DMS114 treated with DMSO at 0.1 percent for 48 hours (cell line): ENCODE measurements around the gene HMGXB3.

Experiments used
- DNase-seq: peaks from one replicate; lab custom pipeline; 2025; ENCODE audit not compliant: unreplicated experiment; lab: John Stamatoyannopoulos, UW

The HMGXB3 gene, protein sequence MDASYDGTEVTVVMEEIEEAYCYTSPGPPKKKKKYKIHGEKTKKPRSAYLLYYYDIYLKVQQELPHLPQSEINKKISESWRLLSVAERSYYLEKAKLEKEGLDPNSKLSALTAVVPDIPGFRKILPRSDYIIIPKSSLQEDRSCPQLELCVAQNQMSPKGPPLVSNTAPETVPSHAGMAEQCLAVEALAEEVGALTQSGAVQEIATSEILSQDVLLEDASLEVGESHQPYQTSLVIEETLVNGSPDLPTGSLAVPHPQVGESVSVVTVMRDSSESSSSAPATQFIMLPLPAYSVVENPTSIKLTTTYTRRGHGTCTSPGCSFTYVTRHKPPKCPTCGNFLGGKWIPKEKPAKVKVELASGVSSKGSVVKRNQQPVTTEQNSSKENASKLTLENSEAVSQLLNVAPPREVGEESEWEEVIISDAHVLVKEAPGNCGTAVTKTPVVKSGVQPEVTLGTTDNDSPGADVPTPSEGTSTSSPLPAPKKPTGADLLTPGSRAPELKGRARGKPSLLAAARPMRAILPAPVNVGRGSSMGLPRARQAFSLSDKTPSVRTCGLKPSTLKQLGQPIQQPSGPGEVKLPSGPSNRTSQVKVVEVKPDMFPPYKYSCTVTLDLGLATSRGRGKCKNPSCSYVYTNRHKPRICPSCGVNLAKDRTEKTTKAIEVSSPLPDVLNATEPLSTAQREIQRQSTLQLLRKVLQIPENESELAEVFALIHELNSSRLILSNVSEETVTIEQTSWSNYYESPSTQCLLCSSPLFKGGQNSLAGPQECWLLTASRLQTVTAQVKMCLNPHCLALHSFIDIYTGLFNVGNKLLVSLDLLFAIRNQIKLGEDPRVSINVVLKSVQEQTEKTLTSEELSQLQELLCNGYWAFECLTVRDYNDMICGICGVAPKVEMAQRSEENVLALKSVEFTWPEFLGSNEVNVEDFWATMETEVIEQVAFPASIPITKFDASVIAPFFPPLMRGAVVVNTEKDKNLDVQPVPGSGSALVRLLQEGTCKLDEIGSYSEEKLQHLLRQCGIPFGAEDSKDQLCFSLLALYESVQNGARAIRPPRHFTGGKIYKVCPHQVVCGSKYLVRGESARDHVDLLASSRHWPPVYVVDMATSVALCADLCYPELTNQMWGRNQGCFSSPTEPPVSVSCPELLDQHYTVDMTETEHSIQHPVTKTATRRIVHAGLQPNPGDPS (N-terminal part only)

DNA sequence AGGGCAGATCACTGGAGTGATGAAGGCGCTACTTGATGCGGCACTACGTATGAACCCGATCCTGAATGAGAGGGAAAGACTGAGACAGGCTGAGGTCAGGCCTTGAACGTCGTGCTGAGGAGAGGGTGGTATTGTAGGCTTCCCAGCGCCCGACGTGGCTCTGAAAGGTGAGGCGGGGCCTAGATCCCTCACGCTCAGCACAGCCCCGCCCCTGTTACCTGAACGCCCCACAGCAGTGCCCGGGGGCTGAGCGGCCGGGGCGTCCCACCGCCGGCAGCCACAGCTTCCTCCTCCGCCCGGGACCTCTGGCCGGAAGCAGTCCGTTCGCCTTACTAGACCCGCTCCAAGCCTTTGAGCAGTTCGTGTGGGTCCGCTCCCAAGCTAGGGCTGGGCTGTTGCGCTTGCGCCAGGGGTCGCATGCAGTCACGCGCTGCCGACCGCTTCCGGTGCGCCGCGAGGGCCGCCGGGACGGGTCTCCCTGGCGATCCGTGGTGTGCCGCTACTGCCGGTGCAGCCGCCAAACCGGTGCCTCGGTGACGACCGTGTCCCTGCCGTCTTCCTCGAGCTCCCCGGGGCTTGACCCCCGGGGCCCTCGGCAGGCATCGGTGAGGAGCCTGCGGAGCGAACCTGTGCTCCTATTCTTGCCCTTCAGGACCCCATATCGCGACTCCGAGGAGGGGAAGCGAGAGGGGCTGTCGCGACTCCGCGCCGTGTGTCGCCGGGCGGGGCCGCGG, at the start of gene HMGXB3, which contains the start of gene TIGD6:
TSS of gene HMGXB3 (plus strand) at position 484 of the 734 bp plus-strand sequence. CDS start 4,114 bp downstream, outside the sequence.
TSS of gene TIGD6 (minus strand) at position 399 of the 734 bp plus-strand sequence. CDS start 4,306 bp downstream, outside the sequence.
- DNase-seq = peak; percentile 90

DNA sequence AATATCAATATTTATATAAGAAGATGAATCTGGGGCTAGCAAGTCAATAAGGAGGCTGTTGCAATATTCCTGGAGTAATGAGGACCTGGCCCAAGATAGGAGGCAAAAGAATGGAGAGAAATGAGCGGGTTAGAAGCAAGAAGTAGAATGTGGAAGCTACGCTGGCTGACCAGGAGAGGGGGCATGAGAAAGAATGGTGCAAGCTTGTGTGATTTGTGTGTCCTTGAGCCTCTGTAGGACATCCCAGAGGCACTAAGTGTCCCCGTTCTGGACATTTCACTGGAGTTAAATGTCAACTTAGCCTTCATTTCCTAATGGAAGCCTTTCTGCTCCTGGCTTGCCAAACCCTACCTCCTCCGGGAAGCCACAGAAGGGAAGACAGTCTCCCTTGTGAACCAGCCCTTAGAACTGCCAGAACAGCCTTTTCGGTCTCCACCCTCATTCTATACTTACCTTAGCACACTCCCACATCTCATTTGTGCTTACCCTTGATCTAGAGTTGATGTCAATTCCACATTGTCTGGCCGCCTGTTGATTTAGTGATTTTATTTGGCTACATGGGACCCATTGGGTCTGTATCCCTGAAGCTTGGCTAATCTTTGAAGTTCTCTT, 49.3 kb upstream of the HMGXB3 start:
- no peak for DNase-seq

DNA sequence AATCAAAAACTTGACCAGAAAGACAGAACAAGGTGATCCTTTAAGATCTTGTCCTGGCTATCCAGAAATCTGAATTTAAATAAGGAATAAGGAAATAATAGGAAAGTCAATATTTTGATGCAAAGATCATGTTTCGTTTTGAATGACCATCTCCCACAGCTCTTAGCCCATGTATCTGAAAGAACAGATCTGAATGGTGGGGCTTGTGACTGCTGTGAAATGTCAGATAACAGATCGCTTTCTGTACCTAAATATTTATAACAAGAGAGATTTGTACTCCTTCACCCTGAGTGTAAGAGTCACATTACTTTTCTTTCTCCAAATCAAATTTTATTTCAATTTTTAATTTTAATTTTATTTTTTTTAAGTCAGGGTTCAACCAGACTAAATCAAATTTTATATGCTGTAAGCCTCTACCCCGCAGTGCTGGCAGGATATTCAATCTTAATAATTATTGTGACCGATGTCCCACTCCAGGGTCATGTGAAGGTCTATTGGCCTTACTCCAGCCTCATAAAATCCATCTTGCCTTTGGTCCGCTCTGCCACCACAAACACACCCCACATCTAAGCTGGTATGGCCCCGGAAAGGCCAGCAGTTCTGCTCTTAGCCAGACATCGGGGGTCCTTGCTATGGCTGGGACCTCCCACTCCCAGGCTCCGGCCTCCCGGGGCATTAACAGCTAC, 47.0 kb upstream of the HMGXB3 start:
- no peak for DNase-seq

DNA sequence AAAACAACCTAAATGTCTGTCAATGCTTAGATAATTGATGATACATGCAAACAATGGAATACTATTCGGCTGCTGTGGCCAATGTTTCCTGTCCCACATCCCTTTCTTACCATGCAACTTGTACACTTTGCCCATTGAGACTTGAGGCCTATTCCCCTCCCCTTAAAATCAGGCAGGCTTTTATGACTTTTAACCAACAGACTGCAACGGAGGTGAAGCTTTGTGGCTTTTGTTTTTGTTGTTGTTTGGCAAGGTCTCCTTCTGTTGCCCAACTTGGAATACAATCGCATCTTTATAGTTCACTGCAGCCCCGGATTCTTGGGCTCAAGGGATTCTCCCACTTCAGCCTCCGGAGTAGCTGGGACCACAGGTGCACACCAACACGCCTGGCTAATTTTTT, 45.7 kb upstream of the HMGXB3 start:
- no peak for DNase-seq

DNA sequence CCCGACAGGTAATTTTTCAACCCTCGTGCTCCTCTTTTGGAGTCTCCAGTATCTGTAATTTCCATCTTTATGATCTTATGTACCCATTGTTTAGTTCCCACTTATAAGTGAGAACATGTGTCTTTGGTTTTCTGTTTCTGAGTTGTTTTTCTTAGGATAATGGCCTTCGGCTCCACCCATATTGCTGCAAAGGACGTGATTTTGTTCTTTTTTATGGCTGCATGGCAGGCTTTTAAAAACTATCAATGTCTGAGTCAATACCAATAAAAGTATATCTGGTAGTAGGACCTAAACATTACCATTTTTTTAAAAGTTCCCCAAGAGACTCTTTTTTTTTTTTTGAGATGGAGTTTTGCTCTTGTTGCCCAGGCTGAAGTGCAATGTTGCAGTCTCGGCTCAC, 43.9 kb upstream of the HMGXB3 start:
- DNase-seq = no peak

DNA sequence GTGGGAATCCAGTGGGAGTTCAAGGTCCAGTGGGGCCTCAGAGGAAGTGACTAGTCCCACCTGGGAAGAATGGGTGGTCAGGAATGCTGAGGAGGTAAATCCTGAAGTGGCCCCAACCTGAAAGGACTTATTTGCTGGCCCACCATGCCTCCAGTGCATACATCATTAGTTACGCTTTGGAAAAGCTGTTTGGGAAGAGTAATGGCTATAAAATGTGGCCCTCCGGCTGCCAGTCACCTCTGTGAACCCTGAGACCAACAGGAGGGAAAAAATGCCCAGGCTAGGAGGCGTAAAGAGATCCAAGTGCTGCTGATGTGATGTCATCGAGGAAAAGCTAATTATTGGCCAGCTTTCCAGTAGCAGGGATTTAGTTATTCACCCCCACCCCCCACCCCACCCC, 42.7 kb upstream of the HMGXB3 start:
- DNase-seq = no peak

DNA sequence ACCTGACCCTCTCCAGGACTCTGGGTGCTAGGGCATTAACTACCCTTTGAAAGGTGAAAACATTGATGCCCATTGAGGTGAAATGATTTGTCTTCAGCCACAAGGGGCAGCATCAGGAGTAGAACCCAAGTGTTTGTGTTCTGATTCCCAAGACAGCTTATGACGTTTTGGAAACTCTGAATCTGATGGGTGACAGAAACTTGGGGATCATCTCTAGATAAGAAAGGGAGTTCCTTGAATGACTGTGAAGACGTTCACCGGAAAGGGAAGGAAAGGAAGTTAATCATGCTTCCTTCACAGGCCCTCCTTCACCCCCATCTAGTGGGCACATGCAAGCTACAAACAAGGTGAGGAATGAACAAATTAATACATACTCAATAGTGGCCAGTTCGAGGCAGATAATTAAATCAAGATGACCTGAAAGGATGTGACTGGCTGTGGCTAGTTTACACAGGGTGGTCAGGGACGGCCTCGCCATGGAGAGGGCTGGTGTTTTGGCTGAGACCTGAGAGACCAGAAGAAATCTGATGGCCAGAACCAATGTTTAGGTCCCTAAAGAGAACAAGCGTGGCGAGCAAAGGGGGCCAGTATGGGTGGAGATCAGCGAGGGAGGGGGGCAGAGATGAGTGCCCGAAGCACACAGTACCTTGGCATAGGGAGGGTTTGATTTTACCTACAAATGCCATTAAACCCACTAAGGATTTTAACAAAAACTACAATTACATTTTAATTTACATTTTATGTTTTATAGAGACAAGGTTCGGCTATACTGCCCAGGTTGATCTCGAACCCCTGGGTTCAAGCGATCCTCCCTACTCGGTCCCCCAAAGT, 40.9 kb upstream of the HMGXB3 start:
- peak; percentile 72 for DNase-seq

DNA sequence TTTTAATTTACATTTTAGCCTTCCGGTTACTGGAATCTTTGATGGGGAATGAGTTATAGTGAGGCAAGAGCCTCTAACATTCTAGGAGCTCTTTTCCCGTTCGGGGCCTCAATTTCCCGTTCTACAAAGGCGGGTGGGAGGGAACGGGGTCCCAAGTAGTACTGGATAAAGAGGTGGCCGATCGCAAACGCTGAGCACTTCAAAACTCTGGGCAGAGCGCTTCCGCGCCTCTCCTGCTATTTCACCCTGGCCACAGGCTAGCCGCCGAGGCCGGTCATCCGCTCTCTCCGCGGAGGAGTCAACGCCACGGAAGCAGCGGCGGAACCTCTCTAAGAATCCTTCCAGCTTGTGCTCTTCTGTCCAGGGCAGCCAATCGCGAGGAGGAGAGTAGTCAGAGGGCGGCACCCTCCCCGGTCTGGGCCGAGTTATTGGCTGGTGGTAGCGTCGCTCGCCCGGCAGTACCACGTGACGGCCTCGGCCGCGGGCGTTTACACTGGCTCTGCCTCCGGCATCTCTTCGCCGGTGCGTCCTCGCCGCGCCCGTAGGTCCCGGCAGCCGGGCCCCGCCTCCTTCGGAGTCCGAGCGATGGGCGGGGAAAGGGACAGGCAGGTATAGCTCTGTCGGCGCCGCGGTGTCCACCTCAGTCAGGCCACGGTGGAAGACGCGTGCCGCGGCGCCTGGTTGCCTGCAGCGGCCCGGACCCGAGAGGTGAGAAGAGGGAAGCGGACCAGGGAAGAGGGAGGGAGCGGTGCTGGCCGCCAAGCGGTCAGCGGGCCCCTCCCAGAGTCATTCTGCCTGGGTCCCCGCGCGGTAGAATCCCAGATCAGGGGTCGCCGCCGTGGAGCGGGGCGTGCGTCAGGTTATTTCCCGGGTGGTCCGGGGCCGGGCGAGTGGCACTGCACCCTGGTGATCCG, 40.0 kb upstream of the HMGXB3 start, which contains the start of gene SLC26A2:
TSS of gene SLC26A2 (plus strand) at position 487 of the 914 bp plus-strand sequence. CDS start 16,895 bp downstream, outside the sequence.
- DNase-seq = peak; percentile 98

DNA sequence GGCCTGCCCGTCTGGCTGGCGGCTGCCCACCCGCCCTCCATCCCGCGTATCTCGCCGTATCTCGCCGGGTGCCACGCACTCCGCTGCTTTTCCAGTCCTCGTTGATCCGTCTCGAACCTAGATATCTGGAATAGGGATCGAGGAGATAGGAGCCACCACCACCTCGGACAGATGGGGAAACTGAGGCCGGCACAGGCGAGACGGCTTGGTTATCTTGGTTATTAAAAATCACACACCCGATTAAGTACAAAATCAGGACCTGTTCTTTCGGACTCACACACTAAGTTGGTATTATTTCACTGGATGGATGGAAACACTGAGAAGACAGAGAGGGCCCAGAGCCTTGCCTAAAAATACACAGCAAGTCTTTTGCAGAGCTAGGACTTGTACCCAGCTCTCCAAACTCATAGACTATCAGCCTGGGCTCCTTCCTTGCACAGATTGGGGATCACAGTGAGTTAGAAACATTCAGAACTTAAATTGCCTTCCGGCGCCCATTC, 39.3 kb upstream of the HMGXB3 start:
- peak; percentile 5 for DNase-seq

DNA sequence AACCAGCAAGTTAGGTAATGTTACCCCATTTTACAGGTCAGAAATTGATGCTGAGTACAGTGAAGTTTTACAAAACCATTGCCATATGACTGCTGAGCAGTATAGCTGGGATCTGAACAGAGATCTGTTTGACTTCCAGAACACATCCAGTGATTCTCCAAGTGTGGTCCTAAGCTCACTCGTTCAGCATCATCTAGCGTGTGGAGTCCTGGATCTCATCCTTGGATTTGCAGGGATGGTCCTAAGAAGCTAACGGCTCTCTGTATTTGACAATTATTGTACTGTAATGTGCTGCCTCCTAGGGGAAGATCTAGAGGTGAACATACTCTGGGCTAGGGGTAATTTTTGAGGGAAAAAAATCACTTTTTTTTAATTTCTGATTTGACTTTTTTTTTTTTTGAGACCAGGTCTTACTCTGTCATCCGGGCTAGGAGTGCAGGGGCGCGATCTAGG, 38.6 kb upstream of the HMGXB3 start:
- peak; percentile 55 for DNase-seq

DNA sequence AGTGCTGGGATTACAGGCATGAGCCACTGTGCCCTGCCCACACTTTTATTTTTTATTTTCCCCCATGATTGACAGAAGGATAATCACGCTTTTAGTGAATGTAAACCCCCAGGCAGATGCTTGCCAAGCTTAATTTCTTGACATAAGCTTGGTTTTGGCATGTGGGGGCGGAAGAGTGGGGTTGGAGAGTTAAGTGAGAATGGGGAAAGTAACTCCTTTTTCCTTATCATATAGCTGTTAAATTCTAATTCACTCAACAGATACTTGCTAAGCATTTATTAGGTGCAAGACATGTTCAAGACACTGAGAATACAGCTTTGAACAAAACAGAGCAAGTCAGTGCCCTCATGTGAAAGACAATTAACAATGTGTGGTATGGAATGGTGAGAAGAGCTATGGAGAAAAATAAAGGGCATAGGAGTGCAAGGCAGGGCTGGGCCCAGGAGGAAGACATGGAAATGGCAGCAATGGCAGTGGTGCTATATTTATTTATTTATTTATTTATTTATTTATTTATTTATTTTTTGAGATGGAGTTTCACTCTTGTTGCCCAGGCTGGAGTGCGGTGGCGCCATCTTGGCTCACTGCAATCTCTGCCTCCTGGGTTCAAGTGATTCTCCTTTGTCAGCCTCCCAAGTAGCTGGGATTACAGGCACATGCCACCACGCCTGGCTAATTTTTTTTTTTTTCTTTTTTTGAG, 37.8 kb upstream of the HMGXB3 start:
- no peak for DNase-seq

DNA sequence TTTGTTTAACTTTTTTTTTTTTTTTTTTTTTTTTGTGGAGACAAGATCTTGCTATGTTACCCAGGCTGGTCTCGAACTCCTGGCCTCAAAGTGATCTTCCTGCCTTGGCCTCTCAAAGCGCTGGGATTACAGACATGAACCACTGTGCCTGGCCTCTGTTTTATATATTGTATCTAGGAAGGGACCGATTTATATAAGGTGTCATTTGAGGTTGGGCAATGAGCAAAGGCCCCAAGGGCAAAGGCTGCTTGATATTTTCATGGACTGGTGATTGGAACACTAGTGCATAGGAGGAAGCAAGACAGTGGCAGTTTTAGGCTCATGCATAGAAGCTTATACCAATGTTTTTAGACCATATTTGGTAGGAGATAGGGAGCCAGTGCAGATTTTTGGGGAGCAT, 36.8 kb upstream of the HMGXB3 start:
- DNase-seq = no peak

DNA sequence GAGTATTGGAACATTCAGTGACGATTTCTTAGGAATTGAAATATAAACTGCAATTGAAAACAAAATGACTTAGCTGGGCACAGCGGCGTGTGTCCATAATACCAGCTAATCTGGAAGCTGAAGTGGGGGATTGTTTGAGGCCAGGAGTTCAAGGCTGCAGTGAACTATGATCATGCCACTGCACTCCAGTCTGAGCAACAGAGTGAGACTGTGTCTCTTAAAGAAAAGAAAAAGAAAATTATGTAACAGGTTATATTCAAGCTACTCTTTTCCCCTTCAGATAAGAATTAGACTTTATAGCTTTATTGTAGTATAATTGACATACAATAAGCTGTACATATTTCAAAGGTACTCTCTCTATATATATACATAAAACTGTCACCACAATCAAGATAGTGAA, 33.6 kb upstream of the HMGXB3 start:
- no peak for DNase-seq

DNA sequence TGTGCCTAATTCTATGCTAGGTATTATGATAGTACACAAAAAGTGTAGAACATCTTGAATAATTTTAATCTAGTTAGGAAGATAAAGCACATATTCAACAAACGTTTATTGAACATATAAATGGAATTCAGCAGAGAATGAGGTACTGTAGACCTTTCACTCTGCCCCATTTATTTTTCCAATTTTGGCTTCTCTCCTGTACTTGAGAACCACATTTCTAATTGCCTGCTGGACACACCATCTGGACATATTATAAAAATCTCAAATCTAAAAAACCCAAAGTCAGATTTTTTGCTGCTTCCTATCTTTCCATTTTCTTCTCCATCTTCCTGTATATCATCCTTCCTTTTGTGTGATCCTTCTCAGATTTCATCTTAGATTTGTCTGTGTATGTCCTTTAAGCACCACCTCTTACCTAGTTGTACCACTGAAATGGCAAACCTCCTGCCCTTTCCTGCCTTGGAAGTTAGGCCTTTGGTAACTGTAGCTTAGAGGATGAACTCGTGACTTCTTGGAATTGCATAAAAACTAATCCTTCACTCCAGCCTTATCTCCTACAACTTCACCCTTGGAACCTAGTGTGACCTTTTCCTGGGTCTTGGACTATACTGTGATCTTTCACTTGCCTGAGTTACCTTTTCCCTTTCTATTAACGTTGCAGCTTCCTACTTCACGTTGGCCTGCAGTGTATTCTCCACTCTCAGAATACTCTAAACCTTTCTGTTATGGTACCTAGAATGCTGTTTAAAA, 31.2 kb upstream of the HMGXB3 start:
- DNase-seq = no peak

DNA sequence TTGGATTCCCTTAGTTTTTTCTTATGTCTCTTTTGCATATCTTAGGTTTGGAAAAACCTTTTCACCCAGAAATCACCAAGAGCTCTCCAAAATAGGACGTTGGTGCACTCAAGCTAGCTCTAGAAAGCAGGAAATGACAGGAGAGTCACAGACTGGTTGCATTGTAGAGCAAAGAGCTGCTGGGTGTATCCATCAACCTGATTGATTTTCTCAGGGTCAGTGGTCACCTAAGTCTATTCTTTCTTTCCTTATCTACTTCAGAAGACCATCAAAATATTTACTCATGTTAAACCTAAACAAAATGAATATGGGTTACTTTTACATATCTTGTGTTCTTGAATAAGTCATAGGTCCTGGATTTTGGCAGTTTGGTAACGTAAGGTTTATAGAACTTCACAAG, 25.1 kb upstream of the HMGXB3 start:
- no peak for DNase-seq

DNA sequence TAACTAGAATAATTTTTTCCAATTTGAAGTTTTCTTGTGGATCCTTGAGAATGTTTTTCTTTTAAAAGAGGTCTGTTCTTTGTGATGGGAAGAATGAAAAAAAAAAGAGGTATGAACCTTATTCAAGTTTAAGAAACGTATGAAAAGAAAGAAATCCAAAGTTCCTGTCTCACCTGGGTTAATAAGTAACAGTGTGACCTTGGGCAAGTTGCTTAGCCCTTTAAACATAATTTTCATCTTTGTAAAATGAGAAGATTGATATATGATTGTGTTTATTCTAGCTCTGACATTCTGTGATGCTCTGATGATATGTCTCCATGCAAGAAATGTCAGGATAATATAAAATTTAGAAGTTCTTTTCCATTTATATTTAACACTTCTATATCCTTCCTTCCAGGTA, 20.6 kb upstream of the HMGXB3 start:
- DNase-seq = no peak
